Loucy (cell line): ENCODE measurements around the gene PLEKHA7.

ENCODE experiments used
- H2AFZ ChIP-seq: fragments of 200-600 bp; sonication (generic); 2 replicates; pipeline ENCODE4 v1.6.0; 2016; ENCODE audit warnings: antibody characterized with exemption, mild to moderate bottlenecking, low read length, moderate library complexity
- H3F3A ChIP-seq: fragments of 200-600 bp; 2 replicates; pipeline ENCODE4 v1.6.0; 2016; ENCODE audit warnings: antibody characterized with exemption, low read depth, mild to moderate bottlenecking
- H3K27me3 ChIP-seq: fragments of 200-600 bp; sonication (generic); 2 replicates; pipeline ENCODE4 v1.6.1; 2014; ENCODE audit warnings: low read length, mild to moderate bottlenecking; ENCODE audit not compliant: insufficient read depth, poor library complexity, severe bottlenecking
- H3K36me3 ChIP-seq: fragments of 200-600 bp; sonication (generic); 2 replicates; pipeline ENCODE4 v1.6.1; 2016; ENCODE audit warnings: low read length; ENCODE audit not compliant: insufficient read depth
- H3K4me1 ChIP-seq: fragments of 200-600 bp; sonication (generic); 2 replicates; pipeline ENCODE4 v1.5.1; 2014; ENCODE audit warnings: low read length, mild to moderate bottlenecking; ENCODE audit not compliant: insufficient read depth, poor library complexity, severe bottlenecking
- H3K4me2 ChIP-seq: fragments of 200-600 bp; sonication (generic); 2 replicates; pipeline ENCODE4 v1.6.0; 2014; ENCODE audit warnings: antibody characterized with exemption, low read length, low read depth, mild to moderate bottlenecking; ENCODE audit not compliant: poor library complexity, severe bottlenecking
- H3K4me3 ChIP-seq: fragments of 200-600 bp; sonication (generic); 2 replicates; pipeline ENCODE4 v1.5.1; 2014; ENCODE audit warnings: low read length, mild to moderate bottlenecking, mixed read lengths; ENCODE audit not compliant: poor library complexity, severe bottlenecking
- H3K79me2 ChIP-seq: fragments of 200-600 bp; sonication (generic); 2 replicates; pipeline ENCODE4 v1.6.1; 2014; ENCODE audit warnings: low read length; ENCODE audit not compliant: insufficient read depth
- H3K9ac ChIP-seq: fragments of 200-600 bp; sonication (generic); 2 replicates; pipeline ENCODE4 v1.6.0; 2014; ENCODE audit warnings: mild to moderate bottlenecking, low read depth, low read length, moderate library complexity; ENCODE audit not compliant: poor library complexity, severe bottlenecking
- H3K9me2 ChIP-seq: fragments of 200-600 bp; sonication (generic); replicated peaks from 2 replicates; pipeline ENCODE4 v1.6.1; 2016; ENCODE audit warnings: low read depth, low read length, mixed read lengths
- H3K9me3 ChIP-seq: fragments of 200-600 bp; sonication (generic); 2 replicates; pipeline ENCODE4 v1.6.1; 2014; ENCODE audit warnings: mild to moderate bottlenecking, antibody characterized with exemption, low read length, low read depth; ENCODE audit not compliant: insufficient read depth
- H4K20me1 ChIP-seq: fragments of 200-600 bp; sonication (generic); 2 replicates; pipeline ENCODE4 v1.6.0; 2014; ENCODE audit warnings: antibody characterized with exemption, low read length, mild to moderate bottlenecking; ENCODE audit not compliant: insufficient read depth, poor library complexity, severe bottlenecking
- EZH2phosphoT487 ChIP-seq: fragments of 200-600 bp; IDR thresholded peaks from 2 replicates; pipeline ENCODE4 v1.6.1; 2018; ENCODE audit warnings: antibody characterized with exemption, mild to moderate bottlenecking, moderate library complexity, borderline replicate concordance
- TF ChIP-seq, protein P1 (sequence below): fragments of 200-600 bp; sonication (generic); conservative IDR thresholded peaks from 2 replicates; pipeline ENCODE4 v1.5.1; 2014; ENCODE audit warnings: mild to moderate bottlenecking, antibody characterized with exemption, low read length

Gene PLEKHA7

DNA sequence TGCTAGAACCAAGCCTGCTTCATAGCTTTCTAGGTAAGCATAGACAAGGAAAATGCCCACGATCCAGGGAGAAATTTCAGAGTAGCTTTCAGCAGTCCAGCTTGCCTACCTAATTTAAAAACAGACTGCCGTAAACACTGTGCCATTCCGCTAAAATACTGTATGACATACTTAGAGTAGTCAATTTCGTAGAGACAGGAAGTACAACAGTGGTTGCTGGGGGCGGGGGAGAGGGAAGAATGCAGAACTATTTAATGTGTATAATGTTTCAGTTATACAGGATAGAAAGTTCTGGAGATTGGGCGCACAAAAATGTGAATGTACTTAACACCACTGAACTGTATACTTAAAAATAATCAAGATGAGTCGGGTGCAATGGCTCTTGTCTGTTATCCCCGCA is 219.1 kb downstream of the PLEKHA7 start:
- no peaks in the 10 kb centered on the region for H3F3A ChIP-seq

DNA sequence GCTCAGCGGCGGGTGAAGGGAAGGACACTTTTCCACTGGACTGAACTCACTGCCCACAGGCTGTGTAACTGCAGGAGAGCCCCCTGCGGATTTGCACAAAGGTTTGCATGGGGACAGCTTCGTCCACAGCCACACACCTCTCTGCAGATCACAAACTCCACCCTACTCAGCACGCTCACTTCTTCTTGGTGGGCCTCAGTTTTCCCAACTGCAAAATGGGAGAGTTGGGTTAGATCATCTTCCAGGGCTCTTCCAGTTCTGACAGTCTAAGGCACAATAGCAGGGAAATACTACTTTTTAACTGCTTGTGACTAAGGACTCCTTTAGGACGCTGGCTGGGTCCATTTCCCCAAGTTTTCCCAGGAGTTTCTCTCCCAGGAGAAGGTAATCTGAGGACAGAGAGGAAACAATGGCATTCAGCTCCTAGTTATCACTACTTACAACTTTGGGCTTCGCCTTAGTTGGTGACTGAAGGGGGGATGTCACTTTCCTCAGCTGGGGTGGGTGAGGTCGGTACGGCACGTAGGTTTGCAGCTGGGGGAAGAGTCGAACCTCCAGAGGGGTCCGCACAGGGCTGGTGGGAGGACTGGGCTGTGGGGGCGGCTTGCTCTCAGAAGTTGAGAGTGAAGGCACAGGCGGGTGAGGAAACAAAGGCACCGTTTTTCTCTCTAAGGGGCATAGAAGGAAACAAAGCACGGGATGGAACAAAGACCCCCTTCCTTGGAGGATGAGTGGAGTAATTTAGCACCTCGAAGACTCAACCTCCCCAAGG is 220.0 kb downstream of the PLEKHA7 start:
- no peak for TF ChIP-seq EZH2phosphoT487
- TF ChIP-seq, protein P1, sequence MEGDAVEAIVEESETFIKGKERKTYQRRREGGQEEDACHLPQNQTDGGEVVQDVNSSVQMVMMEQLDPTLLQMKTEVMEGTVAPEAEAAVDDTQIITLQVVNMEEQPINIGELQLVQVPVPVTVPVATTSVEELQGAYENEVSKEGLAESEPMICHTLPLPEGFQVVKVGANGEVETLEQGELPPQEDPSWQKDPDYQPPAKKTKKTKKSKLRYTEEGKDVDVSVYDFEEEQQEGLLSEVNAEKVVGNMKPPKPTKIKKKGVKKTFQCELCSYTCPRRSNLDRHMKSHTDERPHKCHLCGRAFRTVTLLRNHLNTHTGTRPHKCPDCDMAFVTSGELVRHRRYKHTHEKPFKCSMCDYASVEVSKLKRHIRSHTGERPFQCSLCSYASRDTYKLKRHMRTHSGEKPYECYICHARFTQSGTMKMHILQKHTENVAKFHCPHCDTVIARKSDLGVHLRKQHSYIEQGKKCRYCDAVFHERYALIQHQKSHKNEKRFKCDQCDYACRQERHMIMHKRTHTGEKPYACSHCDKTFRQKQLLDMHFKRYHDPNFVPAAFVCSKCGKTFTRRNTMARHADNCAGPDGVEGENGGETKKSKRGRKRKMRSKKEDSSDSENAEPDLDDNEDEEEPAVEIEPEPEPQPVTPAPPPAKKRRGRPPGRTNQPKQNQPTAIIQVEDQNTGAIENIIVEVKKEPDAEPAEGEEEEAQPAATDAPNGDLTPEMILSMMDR: no peak
- Histone ChIP-seq H3F3A (no peaks in the 10 kb centered on the region), H3K9me3 (no peaks in the 10 kb centered on the region), H3K4me2 (no peak overlapping the region), H3K4me1 (peaks cover 27% of the 10 kb centered on the region), H2AFZ (no peak overlapping the region), H3K36me3 (no peaks in the 10 kb centered on the region), H3K79me2 (no peaks in the 10 kb centered on the region), H3K9me2 (no peaks in the 10 kb centered on the region), H4K20me1 (no peaks in the 10 kb centered on the region), H3K4me3 (no peak overlapping the region), H3K27me3 (no peaks in the 10 kb centered on the region), H3K9ac (no peak overlapping the region)

More for the DNA sequence above, 219.1 kb downstream of the PLEKHA7 start:
- H3K4me2 ChIP-seq: no peak overlapping the region
- no peak overlapping the region for H3K4me3 ChIP-seq
- H3K79me2 ChIP-seq: no peaks in the 10 kb centered on the region
- TF ChIP-seq EZH2phosphoT487: no peak
- TF ChIP-seq, protein P1: no peak
- peaks cover 27% of the 10 kb centered on the region for H3K4me1 ChIP-seq
- H3K27me3 ChIP-seq: no peaks in the 10 kb centered on the region
- H4K20me1 ChIP-seq: no peaks in the 10 kb centered on the region
- no peaks in the 10 kb centered on the region for H3K36me3 ChIP-seq
- H2AFZ ChIP-seq: no peak overlapping the region
- no peak overlapping the region for H3K9ac ChIP-seq
- no peaks in the 10 kb centered on the region for H3K9me3 ChIP-seq
- H3K9me2 ChIP-seq: no peaks in the 10 kb centered on the region

GRCh38 chr11:16793511-16793910 is 220.7 kb downstream of the PLEKHA7 start:
- Histone ChIP-seq H3K4me1 (peaks cover 27% of the 10 kb centered on the region), H3F3A (no peaks in the 10 kb centered on the region), H3K36me3 (no peaks in the 10 kb centered on the region), H3K27me3 (no peaks in the 10 kb centered on the region), H3K4me2 (no peak overlapping the region), H3K4me3 (no peak overlapping the region), H3K9me2 (no peaks in the 10 kb centered on the region), H3K9me3 (no peaks in the 10 kb centered on the region), H2AFZ (no peak overlapping the region), H4K20me1 (no peaks in the 10 kb centered on the region), H3K79me2 (no peaks in the 10 kb centered on the region), H3K9ac (no peak overlapping the region)
- TF ChIP-seq, protein P1: no peak
- no peak for TF ChIP-seq EZH2phosphoT487
